Measurements from ENCODE around the gene WDR75. TPM values are rescaled to one million over a fixed set of nuclear protein-coding genes. Genes with fewer than 3 reads are reported as not detected.

The WDR75 gene
- total RNA-seq, 1 experiment from 2014 or later: 70.2 TPM

DNA sequence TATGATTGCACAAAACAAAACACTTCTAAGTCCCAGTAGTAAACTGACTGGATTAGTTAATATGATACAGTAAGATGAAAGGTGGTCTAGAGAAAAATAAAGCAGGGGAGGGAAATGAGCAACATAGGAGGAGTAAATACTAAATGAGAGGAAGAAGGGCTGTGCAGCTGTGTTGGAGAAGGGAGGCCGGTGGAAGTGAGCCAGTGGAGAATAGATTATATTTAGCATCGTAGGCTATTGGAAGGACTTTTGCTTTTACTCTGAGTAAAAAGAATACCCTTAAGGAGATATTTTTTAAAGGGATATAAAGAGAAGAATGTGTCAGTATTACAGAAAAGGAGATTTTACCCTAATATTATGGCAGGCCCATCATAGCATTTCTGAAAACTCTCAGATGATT, 12.7 kb downstream of the WDR75 start:
- TF ChIP-seq JUND (IDR thresholded peaks at IDR 0.05): no peak
- TF ChIP-seq EZH2 (IDR thresholded peaks at IDR 0.05): no peak
- no peak for TF ChIP-seq ELF1 (IDR thresholded peaks at IDR 0.05; ENCODE audit: borderline replicate concordance, low read depth)
- TF ChIP-seq EZH2phosphoT487 (IDR thresholded peaks at IDR 0.05; ENCODE audit: borderline replicate concordance): no peak
- no peak for TF ChIP-seq SIN3A (IDR thresholded peaks at IDR 0.05; ENCODE audit: low read depth)
- no peak for TF ChIP-seq SRF (IDR thresholded peaks at IDR 0.05; ENCODE audit: low read depth)
- TF ChIP-seq, protein P1, sequence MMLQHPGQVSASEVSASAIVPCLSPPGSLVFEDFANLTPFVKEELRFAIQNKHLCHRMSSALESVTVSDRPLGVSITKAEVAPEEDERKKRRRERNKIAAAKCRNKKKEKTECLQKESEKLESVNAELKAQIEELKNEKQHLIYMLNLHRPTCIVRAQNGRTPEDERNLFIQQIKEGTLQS (IDR thresholded peaks at IDR 0.05): no peak
- Histone ChIP-seq H3K9me2 (ENCODE audit: insufficient read depth) (no peaks in the 10 kb centered on the region), H3K4me3 (replicated peaks in 1 of 2; ENCODE audit: low read depth in 1 of 2, low read length in 2 of 2) (no peak overlapping the region), H4K20me1 (ENCODE audit: insufficient read depth) (peaks cover 4% of the 10 kb centered on the region; the same call in 1 of the 2 replicates), H2AFZ (ENCODE audit: low read depth, low read length, poor library complexity, severe bottlenecking) (no peak overlapping the region), H3K9ac (ENCODE audit: low read length) (no peak overlapping the region), H3K27ac (ENCODE audit: low read depth, low read length) (no peak overlapping the region), H3K36me3 (ENCODE audit: control insufficient read depth in 1 of 2, insufficient read depth in 2 of 2, low read length in 2 of 2) (peaks cover 69 to 72% of the 10 kb centered on the region in 2 experiments), H3K27me3 (ENCODE audit: insufficient read depth, low read length) (no peaks in the 10 kb centered on the region), H3K79me2 (ENCODE audit: insufficient read depth, low read length) (peaks cover 34% of the 10 kb centered on the region), H3K4me2 (ENCODE audit: low read length) (no peak overlapping the region), H3K9me3 (ENCODE audit: control insufficient read depth in 1 of 2, insufficient read depth in 1 of 2, low read depth in 1 of 2, low read length in 2 of 2) (no peaks in the 10 kb centered on the region), H3K4me1 (ENCODE audit: control insufficient read depth in 1 of 2, insufficient read depth in 2 of 2, low read length in 2 of 2) (no peaks in the 10 kb centered on the region)
- RAD21 ChIA-PET (ENCODE audit: low non-redundant PET in 1 of 2, low total read pairs in 2 of 2, uncharacterized antibody in 2 of 2, unreplicated experiment in 2 of 2): no interaction called here
- no TSS peak for BruUV-seq (replicated peaks)
- intact Hi-C loops (cut with micrococcal nuclease): no loop called here
- CTCF ChIA-PET: no interaction called here
- ATAC-seq (no peak), DNase-seq (ENCODE audit: low read depth, low spot score) (no peak)
- POLR2A ChIA-PET: no interaction called here

DNA sequence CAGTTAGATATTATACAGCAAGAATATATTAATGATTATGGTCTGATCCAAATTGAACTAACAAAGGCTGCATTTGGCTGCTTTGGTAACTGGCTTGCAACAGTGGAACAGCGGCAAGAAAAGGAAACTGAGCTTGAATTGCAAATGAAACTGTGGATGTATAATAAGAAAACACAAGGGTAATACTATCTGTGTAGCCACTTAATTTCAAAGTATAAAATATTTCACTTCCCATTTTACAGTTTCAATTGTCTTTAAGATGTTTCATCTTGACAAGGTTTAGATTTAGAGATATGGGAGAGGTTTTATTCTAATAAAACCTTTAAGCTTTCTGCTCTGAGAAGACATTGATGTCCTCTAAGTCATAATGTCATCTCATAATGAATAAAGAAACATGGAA, 23.8 kb downstream of the WDR75 start:
- no peaks in the 10 kb centered on the region for H3K9me2 ChIP-seq (ENCODE audit: insufficient read depth)
- intact Hi-C loops (cut with micrococcal nuclease): no loop called here
- H3K36me3 ChIP-seq (ENCODE audit: control insufficient read depth in 1 of 2, insufficient read depth in 2 of 2, low read length in 2 of 2): peaks cover 79 to 81% of the 10 kb centered on the region in 2 experiments
- no peak overlapping the region for H3K4me3 ChIP-seq (replicated peaks in 1 of 2; ENCODE audit: low read depth in 1 of 2, low read length in 2 of 2)
- ChIA-PET RAD21 (ENCODE audit: low non-redundant PET in 1 of 2, low total read pairs in 2 of 2, uncharacterized antibody in 2 of 2, unreplicated experiment in 2 of 2) (no interaction called here), POLR2A (no interaction called here), CTCF (no interaction called here)
- no peak overlapping the region for H3K9ac ChIP-seq (ENCODE audit: low read length)
- ATAC-seq (no peak), DNase-seq (ENCODE audit: low read depth, low spot score) (no peak)
- no peaks in the 10 kb centered on the region for H3K9me3 ChIP-seq (ENCODE audit: control insufficient read depth in 1 of 2, insufficient read depth in 1 of 2, low read depth in 1 of 2, low read length in 2 of 2)
- peaks cover 3% of the 10 kb centered on the region; the same call in 1 of the 2 replicates for H4K20me1 ChIP-seq (ENCODE audit: insufficient read depth)
- TF ChIP-seq, protein P2, sequence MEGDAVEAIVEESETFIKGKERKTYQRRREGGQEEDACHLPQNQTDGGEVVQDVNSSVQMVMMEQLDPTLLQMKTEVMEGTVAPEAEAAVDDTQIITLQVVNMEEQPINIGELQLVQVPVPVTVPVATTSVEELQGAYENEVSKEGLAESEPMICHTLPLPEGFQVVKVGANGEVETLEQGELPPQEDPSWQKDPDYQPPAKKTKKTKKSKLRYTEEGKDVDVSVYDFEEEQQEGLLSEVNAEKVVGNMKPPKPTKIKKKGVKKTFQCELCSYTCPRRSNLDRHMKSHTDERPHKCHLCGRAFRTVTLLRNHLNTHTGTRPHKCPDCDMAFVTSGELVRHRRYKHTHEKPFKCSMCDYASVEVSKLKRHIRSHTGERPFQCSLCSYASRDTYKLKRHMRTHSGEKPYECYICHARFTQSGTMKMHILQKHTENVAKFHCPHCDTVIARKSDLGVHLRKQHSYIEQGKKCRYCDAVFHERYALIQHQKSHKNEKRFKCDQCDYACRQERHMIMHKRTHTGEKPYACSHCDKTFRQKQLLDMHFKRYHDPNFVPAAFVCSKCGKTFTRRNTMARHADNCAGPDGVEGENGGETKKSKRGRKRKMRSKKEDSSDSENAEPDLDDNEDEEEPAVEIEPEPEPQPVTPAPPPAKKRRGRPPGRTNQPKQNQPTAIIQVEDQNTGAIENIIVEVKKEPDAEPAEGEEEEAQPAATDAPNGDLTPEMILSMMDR (IDR thresholded peaks at IDR 0.05 in 2 of 3, conservative IDR thresholded peaks at IDR 0.05 in 1 of 3; ENCODE audit: borderline replicate concordance in 1 of 3, insufficient read depth in 1 of 3, low read depth in 2 of 3, low read length in 2 of 3): no peak
- TF ChIP-seq SRF (IDR thresholded peaks at IDR 0.05; ENCODE audit: low read depth) (no peak), EZH2 (IDR thresholded peaks at IDR 0.05) (no peak), TCF7L2 (IDR thresholded peaks at IDR 0.05; ENCODE audit: borderline replicate concordance, extremely low read depth, insufficient read depth, insufficient read length) (no peak), YY1 (IDR thresholded peaks at IDR 0.05; ENCODE audit: extremely low read depth, insufficient replicate concordance, low read depth, low read length) (no peak), ZNF274 (IDR thresholded peaks at IDR 0.05; ENCODE audit: low read depth, low read length) (no peak)
- TF ChIP-seq, protein P3, sequence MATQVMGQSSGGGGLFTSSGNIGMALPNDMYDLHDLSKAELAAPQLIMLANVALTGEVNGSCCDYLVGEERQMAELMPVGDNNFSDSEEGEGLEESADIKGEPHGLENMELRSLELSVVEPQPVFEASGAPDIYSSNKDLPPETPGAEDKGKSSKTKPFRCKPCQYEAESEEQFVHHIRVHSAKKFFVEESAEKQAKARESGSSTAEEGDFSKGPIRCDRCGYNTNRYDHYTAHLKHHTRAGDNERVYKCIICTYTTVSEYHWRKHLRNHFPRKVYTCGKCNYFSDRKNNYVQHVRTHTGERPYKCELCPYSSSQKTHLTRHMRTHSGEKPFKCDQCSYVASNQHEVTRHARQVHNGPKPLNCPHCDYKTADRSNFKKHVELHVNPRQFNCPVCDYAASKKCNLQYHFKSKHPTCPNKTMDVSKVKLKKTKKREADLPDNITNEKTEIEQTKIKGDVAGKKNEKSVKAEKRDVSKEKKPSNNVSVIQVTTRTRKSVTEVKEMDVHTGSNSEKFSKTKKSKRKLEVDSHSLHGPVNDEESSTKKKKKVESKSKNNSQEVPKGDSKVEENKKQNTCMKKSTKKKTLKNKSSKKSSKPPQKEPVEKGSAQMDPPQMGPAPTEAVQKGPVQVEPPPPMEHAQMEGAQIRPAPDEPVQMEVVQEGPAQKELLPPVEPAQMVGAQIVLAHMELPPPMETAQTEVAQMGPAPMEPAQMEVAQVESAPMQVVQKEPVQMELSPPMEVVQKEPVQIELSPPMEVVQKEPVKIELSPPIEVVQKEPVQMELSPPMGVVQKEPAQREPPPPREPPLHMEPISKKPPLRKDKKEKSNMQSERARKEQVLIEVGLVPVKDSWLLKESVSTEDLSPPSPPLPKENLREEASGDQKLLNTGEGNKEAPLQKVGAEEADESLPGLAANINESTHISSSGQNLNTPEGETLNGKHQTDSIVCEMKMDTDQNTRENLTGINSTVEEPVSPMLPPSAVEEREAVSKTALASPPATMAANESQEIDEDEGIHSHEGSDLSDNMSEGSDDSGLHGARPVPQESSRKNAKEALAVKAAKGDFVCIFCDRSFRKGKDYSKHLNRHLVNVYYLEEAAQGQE (IDR thresholded peaks at IDR 0.05; ENCODE audit: low read depth): no peak
- no TSS peak for BruUV-seq (replicated peaks)
- H3K27me3 ChIP-seq (ENCODE audit: insufficient read depth, low read length): no peaks in the 10 kb centered on the region
- no peak overlapping the region for H2AFZ ChIP-seq (ENCODE audit: low read depth, low read length, poor library complexity, severe bottlenecking)
- H3K79me2 ChIP-seq (ENCODE audit: insufficient read depth, low read length): 0 out of 2 replicates have a peak, but pooled peaks cover 6% of the 10 kb centered on the region
- H3K4me1 ChIP-seq (ENCODE audit: control insufficient read depth in 1 of 2, insufficient read depth in 2 of 2, low read length in 2 of 2): no peaks in the 10 kb centered on the region
- no peak overlapping the region for H3K4me2 ChIP-seq (ENCODE audit: low read length)
- H3K27ac ChIP-seq (ENCODE audit: low read depth, low read length): no peak overlapping the region
